Inflammatory macrophage (primary cell): Measurements from ENCODE around the gene IFNA7.
A peak's percentile ranks its signal among the peaks of the same experiment; 100 is the strongest.
"Not testable (repeated sequence)": the region's sequence is repeated elsewhere in the genome, so short reads cannot be mapped to it uniquely, and the experiment has no call there.

Experiments used
- DNase-seq, 2 donors: peaks; one replicate each; pipeline ENCODE4 v3.0.0-alpha.2; 2020 to 2022

IFNA7 gene

GRCh38 chr9:21174671-21175070 is 27.3 kb downstream of the IFNA7 start:
- DNase-seq, result no peak

GRCh38 chr9:21172156-21172555 is 29.8 kb downstream of the IFNA7 start:
- DNase-seq, result no peak

GRCh38 chr9:21171351-21171750 is 30.7 kb downstream of the IFNA7 start:
- no peak for DNase-seq

GRCh38 chr9:21166560-21166959 is 35.4 kb downstream of the IFNA7 start, which contains the start of gene IFNA21:
IFNA21 (minus strand) TSS chr9:21166660; CDS start chr9:21166612, 48 bp downstream.
- not testable (repeated sequence) for DNase-seq

- DNase-seq, result no peak
These were observed 36.5 kb downstream of the IFNA7 start for GRCh38 chr9:21165516-21165915.

GRCh38 chr9:21160178-21160577 is 41.8 kb downstream of the IFNA7 start:
- DNase-seq, result peak; percentile 43 to 56

GRCh38 chr9:21155501-21155900 is 46.5 kb downstream of the IFNA7 start:
- DNase-seq, result no peak

GRCh38 chr9:21154018-21154608 is 47.9 kb downstream of the IFNA7 start:
- DNase-seq, result peak; percentile 44 to 46

GRCh38 chr9:21153336-21154017 is 48.5 kb downstream of the IFNA7 start:
- peak; percentile 56 to 83 for DNase-seq
